HG02759 (cell line): ENCODE data around the gene LPAR2.

Source experiments
- ATAC-seq: cut with Tn5 transposase; IDR thresholded peaks from one replicate; pipeline ENCODE4 v1.9.1; 2021; ENCODE audit warnings: mild to moderate bottlenecking, moderate library complexity; ENCODE audit not compliant: unreplicated experiment

LPAR2 gene

GRCh38 chr19:19654441-19654840 is 26.4 kb upstream of the LPAR2 start:
- ATAC-seq, result no peak

- ATAC-seq, result no peak
These were observed 25.7 kb upstream of the LPAR2 start for GRCh38 chr19:19653597-19654147.

GRCh38 chr19:19652482-19653295 is 24.7 kb upstream of the LPAR2 start:
- no peak for ATAC-seq

- no peak for ATAC-seq
These were observed 23.1 kb upstream of the LPAR2 start for GRCh38 chr19:19651076-19651475.

- no peak for ATAC-seq
These were observed 22.3 kb upstream of the LPAR2 start for GRCh38 chr19:19650331-19650730.

- no peak for ATAC-seq
These were observed 21.6 kb upstream of the LPAR2 start for GRCh38 chr19:19649580-19649995.

GRCh38 chr19:19649155-19649554 is 21.1 kb upstream of the LPAR2 start:
- ATAC-seq, result no peak

- no peak for ATAC-seq
These were observed 19.2 kb upstream of the LPAR2 start for GRCh38 chr19:19647037-19647835.

- no peak for ATAC-seq
These were observed 17.3 kb upstream of the LPAR2 start for GRCh38 chr19:19645233-19645870.

- ATAC-seq, result no peak
These were observed 16.0 kb upstream of the LPAR2 start for GRCh38 chr19:19644054-19644388.

- peak; percentile 78 for ATAC-seq
These were observed 15.4 kb upstream of the LPAR2 start, which contains the start of gene GMIP for GRCh38 chr19:19643158-19644053. Gene GMIP (minus strand): TSS chr19:19643657. CDS start chr19:19643529, 128 bp downstream.

- ATAC-seq, result peak; percentile 32
These were observed 14.6 kb upstream of the LPAR2 start for GRCh38 chr19:19642506-19643157.

GRCh38 chr19:19637523-19638251 is 9.7 kb upstream of the LPAR2 start:
- no peak for ATAC-seq

- no peak for ATAC-seq
These were observed 9.1 kb upstream of the LPAR2 start for GRCh38 chr19:19637186-19637522.

GRCh38 chr19:19636573-19637185 is 8.7 kb upstream of the LPAR2 start:
- ATAC-seq, result no peak

GRCh38 chr19:19635313-19635702 is 7.3 kb upstream of the LPAR2 start:
- no peak for ATAC-seq

- no peak for ATAC-seq
These were observed 6.7 kb upstream of the LPAR2 start for GRCh38 chr19:19634516-19635312.
